ENCODE results near the gene ATXN3.

Gene ATXN3

DNA sequence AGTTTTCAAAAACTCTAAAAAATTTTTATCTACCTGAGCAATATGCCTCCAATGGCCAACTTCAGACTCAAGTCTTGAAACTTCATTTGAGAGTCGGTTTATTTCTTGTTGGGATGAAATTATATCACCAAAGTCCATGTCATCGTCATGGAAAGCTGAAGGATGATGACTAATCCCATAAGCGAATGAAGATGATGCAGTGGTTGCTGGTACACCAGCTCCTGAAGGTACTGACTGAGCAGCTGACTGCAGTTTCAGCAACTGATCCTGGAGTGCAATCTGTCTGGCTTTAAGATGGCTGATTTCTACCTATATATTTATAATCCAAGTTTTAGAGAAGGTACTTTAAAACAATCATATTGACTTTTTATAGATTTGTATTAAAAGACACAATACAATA lies 84.9 kb downstream of the ATXN3 start:
- no peak overlapping the region for H2BK5ac ChIP-seq (ENCODE audit: low read depth, low read length, poor library complexity)
- no peak overlapping the region for H2BK12ac ChIP-seq (ENCODE audit: low read length)
- no peak overlapping the region for H3K14ac ChIP-seq (ENCODE audit: low read length)
- H4K8ac ChIP-seq (ENCODE audit: low read depth, low read length) = no peak overlapping the region
- H4K12ac ChIP-seq (ENCODE audit: low read depth, low read length) = no peak overlapping the region
- H4K91ac ChIP-seq (ENCODE audit: low read depth, low read length) = no peak overlapping the region
- H3K9ac ChIP-seq (ENCODE audit: low read length) = no peak overlapping the region
- no peak overlapping the region for H3K4me2 ChIP-seq (ENCODE audit: low read length)
- no peak overlapping the region for H3K27ac ChIP-seq (ENCODE audit: low read depth, low read length)
- no peak overlapping the region for H3K23ac ChIP-seq (ENCODE audit: low read length)
- peaks cover 7 to 17% of the 10 kb centered on the region in 2 experiments for H3K36me3 ChIP-seq (ENCODE audit: control insufficient read depth in 1 of 2, insufficient read depth in 2 of 2, low read length in 2 of 2)
- no peak for DNase-seq
- H3K27me3 ChIP-seq (ENCODE audit: insufficient read depth, low read length) = no peaks in the 10 kb centered on the region
- no peak overlapping the region for H2AFZ ChIP-seq (ENCODE audit: insufficient read depth, low read length, poor library complexity)
- H3K4me3 ChIP-seq (ENCODE audit: low read depth, low read length) = no peak overlapping the region
- H3K4me1 ChIP-seq (ENCODE audit: control insufficient read depth in 1 of 2, insufficient read depth in 2 of 2, low read length in 2 of 2) = no peaks in the 10 kb centered on the region
- no peak overlapping the region for H3K18ac ChIP-seq (ENCODE audit: low read length)
- no peaks in the 10 kb centered on the region for H3K79me2 ChIP-seq (ENCODE audit: control insufficient read depth, insufficient read depth, low read length, poor library complexity)
- H2BK120ac ChIP-seq (ENCODE audit: insufficient read depth, low read length, poor library complexity) = no peak overlapping the region
- no peak overlapping the region for H3K4ac ChIP-seq (ENCODE audit: low read depth, low read length)
- no peak overlapping the region for H2AK5ac ChIP-seq (ENCODE audit: low read length)
- no peaks in the 10 kb centered on the region for H3K79me1 ChIP-seq (ENCODE audit: low read length)
- no CpG with 5 or more reads among the region's 3 CpGs for WGBS (ENCODE audit: extremely low coverage, insufficient coverage, insufficient read length)
- H3K9me3 ChIP-seq (ENCODE audit: insufficient read depth, low read depth, low read length) = no peaks in the 10 kb centered on the region

DNA sequence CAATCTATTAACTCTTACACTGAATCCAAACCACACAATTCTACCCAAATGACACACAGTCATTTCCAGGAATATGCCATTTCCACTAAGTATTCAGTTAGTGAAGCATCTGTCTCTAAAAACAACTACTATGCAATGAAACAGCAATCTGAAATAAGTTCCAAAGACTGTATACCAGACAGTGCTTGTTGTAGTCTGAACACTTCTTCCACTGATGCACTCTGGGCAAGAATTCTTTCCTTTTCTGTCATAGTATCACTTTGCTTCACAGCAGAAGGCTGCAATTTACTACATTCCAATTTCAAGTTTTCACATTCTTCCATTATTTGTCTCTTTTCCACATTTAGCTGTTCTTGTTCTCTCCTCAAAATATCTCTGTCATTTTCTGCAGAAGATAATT lies 92.3 kb downstream of the ATXN3 start:
- no peak overlapping the region for H3K27ac ChIP-seq (ENCODE audit: low read depth, low read length)
- H4K12ac ChIP-seq (ENCODE audit: low read depth, low read length) = no peak overlapping the region
- no peak overlapping the region for H2AK5ac ChIP-seq (ENCODE audit: low read length)
- H2AFZ ChIP-seq (ENCODE audit: insufficient read depth, low read length, poor library complexity) = no peak overlapping the region
- peaks cover 16 to 22% of the 10 kb centered on the region in 2 experiments for H3K36me3 ChIP-seq (ENCODE audit: control insufficient read depth in 1 of 2, insufficient read depth in 2 of 2, low read length in 2 of 2)
- no peak overlapping the region for H2BK12ac ChIP-seq (ENCODE audit: low read length)
- H3K79me2 ChIP-seq (ENCODE audit: control insufficient read depth, insufficient read depth, low read length, poor library complexity) = no peaks in the 10 kb centered on the region
- no peak for DNase-seq
- H3K14ac ChIP-seq (ENCODE audit: low read length) = no peak overlapping the region
- H3K79me1 ChIP-seq (ENCODE audit: low read length) = no peaks in the 10 kb centered on the region
- no peak overlapping the region for H3K4ac ChIP-seq (ENCODE audit: low read depth, low read length)
- no peaks in the 10 kb centered on the region for H3K27me3 ChIP-seq (ENCODE audit: insufficient read depth, low read length)
- no peak overlapping the region for H3K4me2 ChIP-seq (ENCODE audit: low read length)
- no peaks in the 10 kb centered on the region for H3K4me1 ChIP-seq (ENCODE audit: control insufficient read depth in 1 of 2, insufficient read depth in 2 of 2, low read length in 2 of 2)
- no peak overlapping the region for H2BK120ac ChIP-seq (ENCODE audit: insufficient read depth, low read length, poor library complexity)
- no peaks in the 10 kb centered on the region for H3K9me3 ChIP-seq (ENCODE audit: insufficient read depth, low read depth, low read length)
- no peak overlapping the region for H4K8ac ChIP-seq (ENCODE audit: low read depth, low read length)
- H3K18ac ChIP-seq (ENCODE audit: low read length) = no peak overlapping the region
- H3K23ac ChIP-seq (ENCODE audit: low read length) = no peak overlapping the region
- no peak overlapping the region for H4K91ac ChIP-seq (ENCODE audit: low read depth, low read length)
- H3K9ac ChIP-seq (ENCODE audit: low read length) = no peak overlapping the region
- H3K4me3 ChIP-seq (ENCODE audit: low read depth, low read length) = no peak overlapping the region
- H2BK5ac ChIP-seq (ENCODE audit: low read depth, low read length, poor library complexity) = no peak overlapping the region

DNA sequence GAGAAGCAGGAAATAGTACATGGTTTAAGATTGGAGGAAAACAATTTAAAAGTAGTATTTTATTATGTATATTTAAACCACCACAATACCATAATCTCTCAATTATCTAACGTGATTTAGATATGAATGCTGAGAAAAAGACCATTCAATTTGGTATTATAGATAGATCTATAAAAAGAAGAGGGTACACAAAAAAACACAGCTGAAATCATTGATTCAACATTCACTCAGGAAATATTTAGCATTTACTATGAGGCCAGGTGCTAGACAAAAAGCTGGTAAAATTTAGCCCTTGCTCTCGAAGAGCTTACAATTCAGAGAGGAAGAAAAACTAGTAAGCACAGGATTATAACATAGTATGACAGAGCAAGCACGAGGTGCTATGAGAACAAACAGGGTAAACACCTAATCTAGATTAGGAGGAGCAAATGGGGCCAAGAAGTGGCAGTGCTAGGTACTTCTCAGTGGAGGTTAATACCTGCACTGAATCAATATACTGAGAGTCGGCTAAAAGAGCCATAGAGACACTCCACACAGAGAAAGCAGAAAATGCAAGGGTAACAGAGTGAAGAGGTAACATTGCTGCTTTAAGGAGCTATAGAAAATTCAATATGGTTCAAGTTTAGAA lies 94.1 kb downstream of the ATXN3 start:
- Histone ChIP-seq H2AFZ (ENCODE audit: insufficient read depth, low read length, poor library complexity) (no peak overlapping the region), H2BK120ac (ENCODE audit: insufficient read depth, low read length, poor library complexity) (no peak overlapping the region)
- WGBS (ENCODE audit: extremely low coverage, insufficient coverage, insufficient read length) = no CpG with 5 or more reads among the region's 4 CpGs

DNA sequence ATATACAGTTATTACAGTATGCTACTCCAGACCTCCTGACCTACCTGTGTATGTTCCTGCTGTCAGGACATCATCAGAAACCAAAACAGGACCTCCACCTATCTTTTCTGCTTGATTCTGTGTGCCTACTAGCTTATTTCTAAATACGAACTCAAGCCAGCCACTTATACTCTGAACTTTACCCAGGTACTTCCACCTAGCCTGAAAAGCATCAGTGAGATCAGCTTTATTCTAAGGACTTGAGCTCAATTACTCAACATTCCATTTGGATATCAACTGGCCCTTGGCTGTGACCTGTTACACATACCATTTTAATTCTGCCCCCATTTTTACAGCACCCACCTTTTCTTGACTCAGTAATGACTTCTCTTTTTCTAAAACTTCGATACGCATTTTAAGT lies 95.7 kb downstream of the ATXN3 start:
- Histone ChIP-seq H2BK5ac (ENCODE audit: low read depth, low read length, poor library complexity) (no peak overlapping the region), H3K4me3 (ENCODE audit: low read depth, low read length) (no peak overlapping the region), H4K8ac (ENCODE audit: low read depth, low read length) (no peak overlapping the region), H3K27me3 (ENCODE audit: insufficient read depth, low read length) (no peaks in the 10 kb centered on the region), H3K14ac (ENCODE audit: low read length) (no peak overlapping the region), H3K18ac (ENCODE audit: low read length) (no peak overlapping the region), H2BK120ac (ENCODE audit: insufficient read depth, low read length, poor library complexity) (no peak overlapping the region), H3K4me2 (ENCODE audit: low read length) (no peak overlapping the region), H3K23ac (ENCODE audit: low read length) (no peak overlapping the region), H3K9me3 (ENCODE audit: insufficient read depth, low read depth, low read length) (no peaks in the 10 kb centered on the region), H3K79me1 (ENCODE audit: low read length) (no peaks in the 10 kb centered on the region), H3K4ac (ENCODE audit: low read depth, low read length) (no peak overlapping the region), H2AK5ac (ENCODE audit: low read length) (no peak overlapping the region), H3K79me2 (ENCODE audit: control insufficient read depth, insufficient read depth, low read length, poor library complexity) (no peaks in the 10 kb centered on the region), H3K9ac (ENCODE audit: low read length) (no peak overlapping the region), H3K27ac (ENCODE audit: low read depth, low read length) (no peak overlapping the region), H3K36me3 (ENCODE audit: control insufficient read depth in 1 of 2, insufficient read depth in 2 of 2, low read length in 2 of 2) (peaks cover 13% of the 10 kb centered on the region in 2 experiments), H4K12ac (ENCODE audit: low read depth, low read length) (no peak overlapping the region), H2BK12ac (ENCODE audit: low read length) (no peak overlapping the region), H3K4me1 (ENCODE audit: control insufficient read depth in 1 of 2, insufficient read depth in 2 of 2, low read length in 2 of 2) (no peaks in the 10 kb centered on the region), H2AFZ (ENCODE audit: insufficient read depth, low read length, poor library complexity) (no peak overlapping the region), H4K91ac (ENCODE audit: low read depth, low read length) (no peak overlapping the region)
- no peak for DNase-seq
- no CpG with 5 or more reads among the region's 3 CpGs for WGBS (ENCODE audit: extremely low coverage, insufficient coverage, insufficient read length)

More for the DNA sequence above, 94.1 kb downstream of the ATXN3 start:
- H2BK12ac ChIP-seq (ENCODE audit: low read length) = no peak overlapping the region
- no peak overlapping the region for H3K4ac ChIP-seq (ENCODE audit: low read depth, low read length)
- no peaks in the 10 kb centered on the region for H3K9me3 ChIP-seq (ENCODE audit: insufficient read depth, low read depth, low read length)
- no peaks in the 10 kb centered on the region for H3K27me3 ChIP-seq (ENCODE audit: insufficient read depth, low read length)
- no peaks in the 10 kb centered on the region for H3K79me1 ChIP-seq (ENCODE audit: low read length)
- H3K79me2 ChIP-seq (ENCODE audit: control insufficient read depth, insufficient read depth, low read length, poor library complexity) = no peaks in the 10 kb centered on the region
- H2AK5ac ChIP-seq (ENCODE audit: low read length) = no peak overlapping the region
- no peak overlapping the region for H3K4me3 ChIP-seq (ENCODE audit: low read depth, low read length)
- H4K91ac ChIP-seq (ENCODE audit: low read depth, low read length) = no peak overlapping the region
- H3K4me1 ChIP-seq (ENCODE audit: control insufficient read depth in 1 of 2, insufficient read depth in 2 of 2, low read length in 2 of 2) = no peaks in the 10 kb centered on the region
- H3K14ac ChIP-seq (ENCODE audit: low read length) = no peak overlapping the region
- no peak overlapping the region for H3K4me2 ChIP-seq (ENCODE audit: low read length)
- H3K9ac ChIP-seq (ENCODE audit: low read length) = no peak overlapping the region
- H4K8ac ChIP-seq (ENCODE audit: low read depth, low read length) = no peak overlapping the region
- no peak overlapping the region for H2BK5ac ChIP-seq (ENCODE audit: low read depth, low read length, poor library complexity)
- no peak for DNase-seq
- no peak overlapping the region for H3K18ac ChIP-seq (ENCODE audit: low read length)
- no peak overlapping the region for H4K12ac ChIP-seq (ENCODE audit: low read depth, low read length)
- H3K23ac ChIP-seq (ENCODE audit: low read length) = no peak overlapping the region
- peaks cover 15 to 18% of the 10 kb centered on the region in 2 experiments for H3K36me3 ChIP-seq (ENCODE audit: control insufficient read depth in 1 of 2, insufficient read depth in 2 of 2, low read length in 2 of 2)
- no peak overlapping the region for H3K27ac ChIP-seq (ENCODE audit: low read depth, low read length)
